DND-41 (cell line): Measurements from ENCODE around the gene PTPN23.

Experiments used
- ATAC-seq: fragments of 200-7000 bp; cut with Tn5 transposase; 3 replicates; pipeline ENCODE4 v1.9.1; 2021; ENCODE audit warnings: low read depth; ENCODE audit not compliant: insufficient read depth
- DNase-seq: peaks from one replicate; pipeline ENCODE4 v3.0.0-alpha.2; 2020
- H2AFZ ChIP-seq: 2 replicates; pipeline ENCODE4 v1.6.0; 2012; ENCODE audit warnings: low read depth, low read length
- H3K27ac ChIP-seq: 2 replicates; pipeline ENCODE4 v1.5.1; 2012; ENCODE audit warnings: low read length, inconsistent platforms
- H3K27me3 ChIP-seq: fragments of 200-600 bp; sonication (generic); 2 replicates; pipeline ENCODE4 v1.6.0; 2012; ENCODE audit warnings: low read length, mild to moderate bottlenecking, inconsistent platforms; ENCODE audit not compliant: insufficient read depth, poor library complexity
- H3K36me3 ChIP-seq: 2 replicates; pipeline ENCODE4 v1.5.1; 2012; ENCODE audit warnings: low read length, inconsistent platforms; ENCODE audit not compliant: insufficient read depth
- H3K4me1 ChIP-seq: 2 replicates; pipeline ENCODE4 v1.5.1; 2012; ENCODE audit warnings: mild to moderate bottlenecking, low read length; ENCODE audit not compliant: insufficient read depth
- H3K4me2 ChIP-seq: 2 replicates; pipeline ENCODE4 v1.6.0; 2012; ENCODE audit warnings: mild to moderate bottlenecking, moderate library complexity, low read length, inconsistent platforms; ENCODE audit not compliant: insufficient read depth
- H3K4me3 ChIP-seq, 2 experiments: fragments of 200-600 bp in 1 of 2; shearing (Covaris generic) in 1 of 2; 2 replicates each; pipeline ENCODE4 v1.5.1; 2012 to 2016; ENCODE audit warnings: inconsistent platforms in 2 of 2, low read length in 2 of 2, mild to moderate bottlenecking in 2 of 2, low read depth in 1 of 2, moderate library complexity in 1 of 2
- H3K79me2 ChIP-seq: 2 replicates; pipeline ENCODE4 v1.6.0; 2012; ENCODE audit warnings: low read length, inconsistent platforms; ENCODE audit not compliant: insufficient read depth
- H3K9ac ChIP-seq: 2 replicates; pipeline ENCODE4 v1.6.0; 2012; ENCODE audit warnings: low read depth, mild to moderate bottlenecking, inconsistent platforms, low read length, moderate library complexity
- H3K9me3 ChIP-seq: 2 replicates; pipeline ENCODE4 v1.5.1; 2012; ENCODE audit warnings: low read length, moderate library complexity, mild to moderate bottlenecking, inconsistent platforms; ENCODE audit not compliant: insufficient read depth, severe bottlenecking
- H4K20me1 ChIP-seq: 2 replicates; pipeline ENCODE4 v1.6.0; 2012; ENCODE audit warnings: low read length; ENCODE audit not compliant: insufficient read depth
- CTCF ChIP-seq: IDR thresholded peaks from 2 replicates; pipeline ENCODE4 v1.5.1; 2012; ENCODE audit warnings: borderline replicate concordance, low read length, moderate library complexity, mild to moderate bottlenecking; ENCODE audit not compliant: poor library complexity, severe bottlenecking; ENCODE audit errors: extremely low read depth
- EZH2 ChIP-seq: IDR thresholded peaks from 3 replicates; pipeline ENCODE4 v1.6.1; 2012; ENCODE audit warnings: borderline replicate concordance, low read depth, mild to moderate bottlenecking, moderate library complexity, low read length, inconsistent platforms; ENCODE audit not compliant: severe bottlenecking

The PTPN23 gene

DNA sequence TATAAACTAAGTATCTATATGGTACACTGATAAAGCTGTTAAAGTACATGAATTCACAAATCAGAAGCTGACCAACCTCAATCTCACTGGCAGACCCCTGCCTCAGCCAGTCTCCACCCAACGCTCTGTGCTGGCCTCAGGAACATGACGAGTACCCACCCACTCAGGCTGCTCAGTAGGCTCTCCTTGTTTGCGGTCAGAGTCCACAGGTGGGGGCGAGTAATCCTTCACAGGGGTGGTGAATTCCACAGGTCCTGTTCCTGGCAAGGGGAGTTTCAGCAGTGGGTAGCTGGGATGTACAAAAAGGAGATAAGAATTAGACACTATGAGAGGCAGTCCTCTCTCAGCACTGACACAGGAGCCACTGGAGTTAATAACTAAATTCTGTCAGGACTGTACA, 54.0 kb downstream of the PTPN23 start:
- Histone ChIP-seq H3K4me3 (no peak overlapping the region), H3K9ac (no peak overlapping the region), H4K20me1 (peaks cover 13% of the 10 kb centered on the region), H3K27ac (no peak overlapping the region), H3K27me3 (no peaks in the 10 kb centered on the region), H3K79me2 (peaks cover 25% of the 10 kb centered on the region; the same call in 1 of the 2 replicates), H3K36me3 (peaks cover 75% of the 10 kb centered on the region), H3K4me2 (no peak overlapping the region), H3K9me3 (no peaks in the 10 kb centered on the region), H2AFZ (no peak overlapping the region), H3K4me1 (no peaks in the 10 kb centered on the region)
- no peak for TF ChIP-seq EZH2
- TF ChIP-seq CTCF = no peak
- no peak for DNase-seq
- ATAC-seq = no peak

GRCh38 chr3:47436180-47436579, 55.4 kb downstream of the PTPN23 start:
- Histone ChIP-seq H3K27me3 (no peaks in the 10 kb centered on the region), H4K20me1 (0 out of 2 replicates have a peak, but pooled peaks cover 7% of the 10 kb centered on the region), H3K36me3 (peaks cover 75% of the 10 kb centered on the region), H2AFZ (no peak overlapping the region), H3K79me2 (peaks cover 33% of the 10 kb centered on the region), H3K4me3 (no peak overlapping the region), H3K9me3 (no peaks in the 10 kb centered on the region), H3K27ac (no peak overlapping the region), H3K9ac (no peak overlapping the region), H3K4me1 (no peaks in the 10 kb centered on the region), H3K4me2 (no peak overlapping the region)
- TF ChIP-seq EZH2 (no peak), CTCF (no peak)
- DNase-seq = no peak
- ATAC-seq = no peak

DNA sequence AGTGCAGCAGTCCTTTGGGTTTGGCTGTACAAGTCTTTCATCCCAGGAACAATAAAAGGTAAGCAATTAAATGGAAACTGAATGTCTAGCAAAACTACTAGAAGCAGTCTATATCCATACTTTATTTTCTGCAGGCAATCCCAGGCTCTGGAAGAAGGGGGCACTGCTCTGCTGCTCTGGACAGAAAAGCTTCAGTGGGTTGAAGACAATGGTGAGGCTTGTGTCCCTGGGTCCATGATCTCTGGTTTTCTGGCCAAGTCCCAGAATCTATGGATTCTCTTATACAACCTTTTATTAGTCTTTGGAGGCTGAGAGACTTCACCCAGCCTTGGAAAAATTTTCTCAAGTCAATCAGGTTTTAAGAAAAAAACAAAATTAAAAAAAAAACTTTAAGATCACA, 59.3 kb downstream of the PTPN23 start:
- TF ChIP-seq CTCF (no peak), EZH2 (no peak)

More for the DNA sequence above, 59.3 kb downstream of the PTPN23 start:
- ATAC-seq (no peak), DNase-seq (no peak)
- no peak overlapping the region for H3K4me3 ChIP-seq
- peaks cover 64% of the 10 kb centered on the region for H3K79me2 ChIP-seq
- no peaks in the 10 kb centered on the region for H3K9me3 ChIP-seq
- no peak overlapping the region for H2AFZ ChIP-seq
- no peaks in the 10 kb centered on the region for H3K27me3 ChIP-seq
- no peak overlapping the region for H3K4me2 ChIP-seq
- peaks cover 29% of the 10 kb centered on the region for H4K20me1 ChIP-seq
- peaks cover 59% of the 10 kb centered on the region for H3K36me3 ChIP-seq
- H3K27ac ChIP-seq = no peak overlapping the region
- no peaks in the 10 kb centered on the region for H3K4me1 ChIP-seq
- H3K9ac ChIP-seq = no peak overlapping the region
